Measurements from ENCODE around the gene POU2AF3. TPM values are rescaled to one million over a fixed set of nuclear protein-coding genes. Genes with fewer than 3 reads are reported as not detected.

The POU2AF3 gene
- total RNA-seq, 2 experiments from 2014 or later: not detected

- TF ChIP-seq, protein P1, sequence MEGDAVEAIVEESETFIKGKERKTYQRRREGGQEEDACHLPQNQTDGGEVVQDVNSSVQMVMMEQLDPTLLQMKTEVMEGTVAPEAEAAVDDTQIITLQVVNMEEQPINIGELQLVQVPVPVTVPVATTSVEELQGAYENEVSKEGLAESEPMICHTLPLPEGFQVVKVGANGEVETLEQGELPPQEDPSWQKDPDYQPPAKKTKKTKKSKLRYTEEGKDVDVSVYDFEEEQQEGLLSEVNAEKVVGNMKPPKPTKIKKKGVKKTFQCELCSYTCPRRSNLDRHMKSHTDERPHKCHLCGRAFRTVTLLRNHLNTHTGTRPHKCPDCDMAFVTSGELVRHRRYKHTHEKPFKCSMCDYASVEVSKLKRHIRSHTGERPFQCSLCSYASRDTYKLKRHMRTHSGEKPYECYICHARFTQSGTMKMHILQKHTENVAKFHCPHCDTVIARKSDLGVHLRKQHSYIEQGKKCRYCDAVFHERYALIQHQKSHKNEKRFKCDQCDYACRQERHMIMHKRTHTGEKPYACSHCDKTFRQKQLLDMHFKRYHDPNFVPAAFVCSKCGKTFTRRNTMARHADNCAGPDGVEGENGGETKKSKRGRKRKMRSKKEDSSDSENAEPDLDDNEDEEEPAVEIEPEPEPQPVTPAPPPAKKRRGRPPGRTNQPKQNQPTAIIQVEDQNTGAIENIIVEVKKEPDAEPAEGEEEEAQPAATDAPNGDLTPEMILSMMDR (IDR thresholded peaks at IDR 0.05): no peak
- ChIA-PET POLR2A (no interaction called here), CTCF (no interaction called here)
- Mint-ChIP-seq H3K36me3 (ENCODE audit: low read depth) (no peaks in the 10 kb centered on the region), H3K27me3 (no peaks in the 10 kb centered on the region), H3K27ac (no peak overlapping the region), H3K9me3 (no peaks in the 10 kb centered on the region), H3K4me1 (ENCODE audit: low read depth) (no peaks in the 10 kb centered on the region), H3K4me3 (no peak overlapping the region)
- H3K27me3 ChIP-seq (ENCODE audit: control insufficient read depth in 1 of 2, insufficient read depth in 2 of 2, low read length in 2 of 2): no peaks in the 10 kb centered on the region
- intact Hi-C loops (cut with DNase I, micrococcal nuclease): no loop called here
- ATAC-seq (ENCODE audit: poor library complexity) (no peak), DNase-seq (no peak)
- no peak overlapping the region for H3K4me3 ChIP-seq (ENCODE audit: low read length)
- H3K27ac ChIP-seq (ENCODE audit: low read depth in 1 of 2, low read length in 2 of 2): no peak overlapping the region
- H3K9me3 ChIP-seq (ENCODE audit: control insufficient read depth in 1 of 2, insufficient read depth in 1 of 2, low read length in 2 of 2): no peaks in the 10 kb centered on the region
- H3K36me3 ChIP-seq (ENCODE audit: insufficient read depth, low read length): no peaks in the 10 kb centered on the region
- H3K4me1 ChIP-seq (ENCODE audit: insufficient read depth, low read length): no peaks in the 10 kb centered on the region
These were observed 31.2 kb downstream of the POU2AF3 start for GRCh38 chr11:111329306-111330204.

DNA sequence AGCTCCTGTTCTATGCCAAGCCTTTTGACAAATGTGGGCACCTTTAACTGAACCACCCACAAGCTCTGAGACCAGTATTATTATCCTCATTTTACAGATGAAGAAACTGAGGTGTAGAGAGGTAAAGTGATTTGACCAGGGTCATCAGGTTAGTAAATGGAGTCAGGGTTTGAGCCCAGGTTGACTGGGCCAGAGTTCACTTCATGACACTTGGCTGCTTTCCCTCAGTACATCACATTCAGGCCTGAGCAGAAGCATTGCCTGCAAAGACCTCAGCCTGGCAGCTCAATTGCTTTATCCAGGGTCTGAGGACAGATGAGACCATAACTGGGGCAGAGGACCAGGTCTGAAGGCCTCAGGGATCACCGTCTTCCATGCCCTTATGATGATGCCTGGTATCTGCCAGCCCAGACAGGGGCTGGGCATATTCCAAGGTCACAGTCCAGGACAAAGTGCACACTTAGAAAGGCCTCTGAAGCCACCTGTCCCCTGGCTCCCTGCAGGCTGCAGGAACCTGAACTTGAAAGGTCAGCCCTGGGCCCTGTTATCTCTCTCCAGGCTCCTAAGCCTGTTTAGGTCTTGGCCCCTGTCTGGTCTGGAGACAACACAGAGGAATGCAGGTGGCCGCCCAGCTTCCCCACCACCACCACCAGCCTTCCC is 32.0 kb downstream of the POU2AF3 start:
- H3K27ac Mint-ChIP-seq: no peak overlapping the region
- CTCF ChIA-PET: no interaction called here
- no peaks in the 10 kb centered on the region for H3K9me3 ChIP-seq (ENCODE audit: control insufficient read depth in 1 of 2, insufficient read depth in 1 of 2, low read length in 2 of 2)
- no peak overlapping the region for H3K27ac ChIP-seq (ENCODE audit: low read depth in 1 of 2, low read length in 2 of 2)
- H3K4me1 ChIP-seq (ENCODE audit: insufficient read depth, low read length): no peaks in the 10 kb centered on the region
- H3K4me1 Mint-ChIP-seq (ENCODE audit: low read depth): no peaks in the 10 kb centered on the region
- no peaks in the 10 kb centered on the region for H3K27me3 Mint-ChIP-seq
- DNase-seq: no peak
- intact Hi-C loops (cut with DNase I, micrococcal nuclease): no loop called here
- H3K36me3 Mint-ChIP-seq (ENCODE audit: low read depth): no peaks in the 10 kb centered on the region
- H3K4me3 ChIP-seq (ENCODE audit: low read length): no peak overlapping the region
- H3K36me3 ChIP-seq (ENCODE audit: insufficient read depth, low read length): no peaks in the 10 kb centered on the region
- no peaks in the 10 kb centered on the region for H3K9me3 Mint-ChIP-seq
- ATAC-seq (ENCODE audit: poor library complexity): no peak
- no peaks in the 10 kb centered on the region for H3K27me3 ChIP-seq (ENCODE audit: control insufficient read depth in 1 of 2, insufficient read depth in 2 of 2, low read length in 2 of 2)
- POLR2A ChIA-PET: no interaction called here
- H3K4me3 Mint-ChIP-seq: no peak overlapping the region
- TF ChIP-seq, protein P1 (IDR thresholded peaks at IDR 0.05): no peak

- no peaks in the 10 kb centered on the region for H3K4me1 ChIP-seq (ENCODE audit: insufficient read depth, low read length)
- H3K27ac ChIP-seq (ENCODE audit: low read depth in 1 of 2, low read length in 2 of 2): no peak overlapping the region
- no peak for ATAC-seq (ENCODE audit: poor library complexity)
- Mint-ChIP-seq H3K36me3 (ENCODE audit: low read depth) (no peaks in the 10 kb centered on the region), H3K9me3 (no peaks in the 10 kb centered on the region), H3K4me3 (no peak overlapping the region), H3K27ac (no peak overlapping the region), H3K27me3 (no peaks in the 10 kb centered on the region), H3K4me1 (ENCODE audit: low read depth) (no peaks in the 10 kb centered on the region)
- H3K27me3 ChIP-seq (ENCODE audit: control insufficient read depth in 1 of 2, insufficient read depth in 2 of 2, low read length in 2 of 2): no peaks in the 10 kb centered on the region
- H3K4me3 ChIP-seq (ENCODE audit: low read length): no peak overlapping the region
- ChIA-PET POLR2A (no interaction called here), CTCF (interaction anchor here (0.5 kb wide), 1 partner anchor 815 kb away, joined by 3 read pairs; no protein-coding TSS in a partner anchor)
- DNase-seq: no peak
- no peaks in the 10 kb centered on the region for H3K36me3 ChIP-seq (ENCODE audit: insufficient read depth, low read length)
- intact Hi-C loops (cut with DNase I, micrococcal nuclease): no loop called here
- H3K9me3 ChIP-seq (ENCODE audit: control insufficient read depth in 1 of 2, insufficient read depth in 1 of 2, low read length in 2 of 2): no peaks in the 10 kb centered on the region
- TF ChIP-seq, protein P1 (IDR thresholded peaks at IDR 0.05): no peak
These were observed 33.5 kb downstream of the POU2AF3 start for GRCh38 chr11:111331711-111332479.

All from CD4-positive, alpha-beta T cell (primary cell).